ENCODE results near the gene DNLZ.

DNLZ gene

GRCh38 chr9:136329636-136330405 is 33.7 kb downstream of the DNLZ start:
- TF ChIP-seq CTCF (IDR thresholded peaks at IDR 0.05): no peak
- H3K27ac ChIP-seq: peak overlapping the region in 1 of 2 donors; percentile 87
- DNase-seq (ENCODE audit: low spot score): no peak
- H3K4me3 ChIP-seq: no peak overlapping the region

GRCh38 chr9:136329211-136329627 is 34.3 kb downstream of the DNLZ start:
- no peak for DNase-seq (ENCODE audit: low spot score)
- peak overlapping the region in 1 of 2 donors; percentile 87 for H3K27ac ChIP-seq
- peak overlapping the region; percentile 82 for H3K4me3 ChIP-seq
- TF ChIP-seq CTCF (IDR thresholded peaks at IDR 0.05): no peak

- TF ChIP-seq CTCF (IDR thresholded peaks at IDR 0.05): no peak
- Histone ChIP-seq H3K27ac (peak overlapping the region in 1 of 2 donors; percentile 87), H3K4me3 (peak overlapping the region; percentile 82)
- no peak for DNase-seq (ENCODE audit: low spot score)
Observed at GRCh38 chr9:136328622-136329041, 34.9 kb downstream of the DNLZ start.

- Histone ChIP-seq H3K4me3 (peak overlapping the region; percentile 82), H3K27ac (peak overlapping the region; percentile 68 to 87)
- no peak for TF ChIP-seq CTCF (IDR thresholded peaks at IDR 0.05)
- DNase-seq (ENCODE audit: low spot score): no peak
Observed at GRCh38 chr9:136328011-136328621, 35.4 kb downstream of the DNLZ start.

GRCh38 chr9:136327304-136327974 is 36.1 kb downstream of the DNLZ start, which contains the start of gene GPSM1:
Gene GPSM1 (plus strand): TSS chr9:136327539. CDS start chr9:136327696, 157 bp downstream.
- peak within 1 kb of the TSS; percentile 68 to 87 for H3K27ac ChIP-seq
- DNase-seq (ENCODE audit: low spot score): no peak
- H3K4me3 ChIP-seq: peak within 1 kb of the TSS; percentile 82
- no peak for TF ChIP-seq CTCF (IDR thresholded peaks at IDR 0.05)

- H3K4me3 ChIP-seq: peak overlapping the region; percentile 82
Observed at GRCh38 chr9:136326761-136327303, 36.7 kb downstream of the DNLZ start.

More at GRCh38 chr9:136326761-136327303, 36.7 kb downstream of the DNLZ start:
- H3K27ac ChIP-seq: peak overlapping the region; percentile 68 to 87
- no peak for TF ChIP-seq CTCF (IDR thresholded peaks at IDR 0.05)
- no peak for DNase-seq (ENCODE audit: low spot score)

Data from coronary artery (tissue), 2 donors.